PFSK-1 (cell line): ENCODE data around the gene ZNF417.

Experiments used
- POLR2AphosphoS5 ChIP-seq: IDR thresholded peaks from 2 replicates; pipeline ENCODE4 v1.6.1; 2012; ENCODE audit warnings: low read depth, mild to moderate bottlenecking, control low read depth, low read length, moderate library complexity
- SIN3A ChIP-seq: IDR thresholded peaks from 2 replicates; pipeline ENCODE4 v1.6.1; 2012; ENCODE audit warnings: mild to moderate bottlenecking, low read length, moderate library complexity, borderline replicate concordance; ENCODE audit not compliant: insufficient read depth

DNA sequence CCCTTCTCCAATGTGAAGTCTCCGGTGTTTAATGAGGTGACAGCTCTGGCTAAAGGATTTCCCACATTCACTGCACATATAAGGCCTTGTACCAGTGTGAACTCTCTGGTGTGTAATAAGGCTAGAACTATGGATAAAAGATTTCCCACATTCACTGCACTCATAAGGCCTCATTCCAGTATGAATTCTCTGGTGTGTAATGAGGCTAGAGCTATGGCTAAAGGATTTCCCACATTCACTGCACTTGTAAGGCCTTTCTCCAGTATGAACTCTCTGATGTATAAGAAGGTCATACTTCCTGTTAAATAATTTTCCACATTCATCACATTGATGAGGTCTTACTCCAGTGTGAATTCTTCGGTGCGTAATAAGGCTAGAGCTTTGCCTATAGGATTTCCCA lies 25.2 kb upstream of the ZNF417 start:
- TF ChIP-seq POLR2AphosphoS5 (no peak), SIN3A (no peak)
